ENCODE results near the gene PCSK6. TPM values are rescaled to one million over a fixed set of nuclear protein-coding genes. Genes with fewer than 3 reads are reported as not detected.
"Not testable (repeated sequence)": the region's sequence is repeated elsewhere in the genome, so short reads cannot be mapped to it uniquely, and the experiment has no call there.

The PCSK6 gene
- polyA plus RNA-seq, 1 donor, result 9.8 TPM

DNA sequence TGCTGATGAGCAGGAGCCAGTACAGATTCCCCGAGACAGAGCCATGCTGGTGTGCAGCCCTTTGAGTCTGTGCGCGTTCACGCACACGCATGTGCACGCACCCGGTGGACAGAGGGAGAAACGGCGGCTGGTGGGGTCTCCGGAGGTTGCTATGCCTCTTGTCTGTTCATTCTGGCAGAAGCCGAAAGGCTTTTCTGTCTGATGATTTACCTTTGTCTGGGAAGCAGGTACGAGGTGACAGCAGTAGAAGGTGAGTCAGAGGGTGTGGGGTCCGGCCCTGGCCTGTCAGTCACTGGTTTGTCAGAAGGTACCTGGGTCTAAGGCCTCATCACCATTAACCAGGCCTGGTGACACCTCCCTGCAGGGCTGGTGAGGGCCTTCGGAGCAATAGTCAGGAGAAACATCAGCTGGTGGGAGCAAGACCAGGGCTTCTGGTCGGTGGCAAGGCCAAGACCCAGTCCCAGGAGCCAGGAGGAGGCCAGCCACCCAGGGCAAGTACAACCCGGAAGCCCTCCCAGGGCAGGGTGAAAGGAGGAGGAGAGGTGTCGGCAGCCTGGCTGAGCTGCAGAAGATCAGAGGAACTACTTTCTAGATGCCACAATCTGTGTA lies 7.5 kb downstream of the PCSK6 start:
- DNase-seq, result no peak

DNA sequence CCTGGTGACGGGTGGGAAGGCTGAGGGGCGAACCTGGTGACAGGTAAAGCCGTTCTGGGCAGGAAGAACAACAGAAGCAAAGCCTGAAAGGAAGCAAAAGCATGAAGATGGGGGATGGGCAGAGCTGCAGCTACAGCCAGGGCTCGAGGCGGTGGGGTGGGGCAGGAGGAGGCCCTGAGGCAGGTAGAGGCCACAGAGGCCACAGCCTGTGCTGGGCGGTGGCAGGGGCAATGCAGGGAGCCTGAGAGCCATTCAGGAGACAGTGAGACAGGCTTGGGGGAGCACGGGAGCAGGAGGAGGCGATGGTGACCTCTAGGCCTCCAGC lies 8.2 kb downstream of the PCSK6 start:
- no peak for DNase-seq

DNA sequence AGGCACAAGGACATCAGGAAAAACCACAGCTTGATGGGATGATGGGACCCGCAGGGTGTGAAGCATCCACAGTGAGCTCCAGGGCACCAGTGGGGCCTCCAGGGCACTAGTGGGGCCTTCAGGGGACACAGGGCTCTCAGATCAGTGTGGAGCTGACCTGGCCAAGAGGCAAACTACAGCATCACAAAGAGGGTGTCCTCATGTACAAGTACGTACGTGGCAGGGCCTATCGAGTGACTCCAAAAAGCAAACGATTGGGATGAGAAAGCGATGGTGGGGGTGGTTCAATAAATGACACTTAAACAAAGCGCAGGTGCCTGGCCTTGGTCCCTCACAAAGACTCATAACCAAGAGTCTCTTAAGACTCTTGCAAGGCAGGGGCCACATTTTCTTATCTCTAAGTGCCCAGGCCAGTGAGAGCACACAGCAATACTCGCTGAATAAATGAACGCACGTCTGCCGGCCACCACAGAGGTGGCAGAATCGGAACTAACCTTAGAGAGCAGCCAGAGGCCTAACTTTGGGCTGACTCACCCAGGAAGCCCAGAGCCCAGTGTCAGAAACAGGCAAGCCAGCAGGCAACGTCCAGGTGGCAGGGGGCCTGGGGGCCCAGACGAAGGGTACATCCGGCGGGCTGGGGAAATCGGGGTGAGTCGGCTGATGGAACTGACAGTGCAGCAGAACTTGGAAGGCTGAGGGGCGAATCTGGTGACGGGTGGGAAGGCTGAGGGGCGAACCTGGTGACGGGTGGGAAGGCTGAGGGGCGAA lies 8.7 kb downstream of the PCSK6 start:
- DNase-seq, result no peak

GRCh38 chr15:101479851-101480612 lies 9.5 kb downstream of the PCSK6 start:
- no peak for DNase-seq

- no peak for DNase-seq
Measured at GRCh38 chr15:101479342-101479845, 10.1 kb downstream of the PCSK6 start.

DNA sequence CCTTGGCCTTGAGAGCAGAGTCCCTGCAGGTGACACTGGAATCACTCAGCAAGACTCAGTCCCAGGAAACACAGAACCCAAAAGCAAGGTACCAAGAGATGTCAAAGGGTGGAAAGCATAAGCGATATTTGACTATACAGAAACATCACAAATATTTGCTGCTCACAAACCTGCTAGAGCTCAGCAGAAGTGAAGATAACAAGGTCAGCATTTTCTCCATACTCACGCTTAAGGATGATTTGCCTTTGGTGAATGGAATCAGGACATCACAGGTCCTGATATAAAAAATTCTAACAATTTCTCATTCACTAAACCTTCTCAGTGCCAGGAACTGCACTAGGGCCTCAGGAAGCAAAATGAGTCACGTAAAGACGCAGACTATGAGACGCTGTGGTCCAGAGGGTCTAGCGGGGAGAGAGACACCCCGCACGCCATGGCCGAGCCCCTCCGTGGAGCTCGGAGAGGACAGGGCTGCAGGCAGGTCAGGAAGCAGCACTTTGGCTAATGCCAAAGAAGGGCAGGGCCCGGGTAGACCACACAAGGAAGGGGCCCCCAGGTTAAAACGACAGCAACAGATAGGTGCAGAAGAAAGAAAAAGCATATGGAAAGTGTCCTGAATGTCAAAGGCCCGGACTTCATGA lies 10.7 kb downstream of the PCSK6 start:
- no peak for DNase-seq

DNA sequence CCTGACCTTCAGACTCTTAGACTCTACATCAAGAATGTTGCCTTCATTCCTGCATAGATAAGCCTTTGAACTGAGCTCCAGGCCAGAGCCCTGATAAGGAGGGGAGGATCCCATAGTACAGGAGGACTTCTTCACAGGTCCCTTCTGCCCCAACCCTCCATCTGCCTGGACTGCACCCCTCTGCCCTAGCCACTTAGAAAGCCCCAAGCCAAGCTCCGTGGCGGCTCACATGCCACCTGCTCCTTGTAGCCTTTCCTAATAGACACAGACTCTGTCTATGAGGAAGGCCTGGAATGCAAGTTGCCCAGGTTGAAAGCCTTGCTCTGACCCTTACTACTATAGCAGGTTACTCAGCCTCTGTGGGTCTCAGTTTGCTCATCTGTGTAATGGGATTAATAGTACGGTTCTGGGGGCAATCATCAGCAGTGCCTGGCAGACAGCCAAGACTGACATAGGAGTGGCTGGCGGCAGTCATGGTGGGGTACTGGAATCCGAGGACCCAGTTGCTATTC lies 11.6 kb downstream of the PCSK6 start:
- no peak for DNase-seq

- no peak for DNase-seq
Measured at GRCh38 chr15:101476756-101477155, 12.8 kb downstream of the PCSK6 start.

- no peak for DNase-seq
Measured at GRCh38 chr15:101474983-101475382, 14.5 kb downstream of the PCSK6 start.

DNA sequence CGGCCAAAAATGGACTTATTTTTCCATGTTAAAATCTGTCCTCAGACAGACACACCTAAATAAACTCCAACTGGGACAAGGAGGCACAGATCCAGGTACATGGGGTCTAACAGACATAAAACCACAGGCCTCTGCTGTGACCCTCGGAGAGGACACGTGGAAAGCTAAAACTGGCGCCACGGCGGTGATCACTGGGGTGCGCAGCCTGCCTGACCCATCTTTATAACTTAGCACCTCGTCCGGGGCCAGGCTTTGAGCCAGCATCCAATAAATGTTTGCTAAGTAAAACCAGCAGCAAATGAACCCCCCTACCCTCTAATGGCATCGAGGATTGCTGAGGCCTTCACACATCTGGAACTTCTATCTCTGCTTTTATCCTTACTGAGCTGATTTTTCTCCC lies 15.3 kb downstream of the PCSK6 start:
- no peak for DNase-seq

DNA sequence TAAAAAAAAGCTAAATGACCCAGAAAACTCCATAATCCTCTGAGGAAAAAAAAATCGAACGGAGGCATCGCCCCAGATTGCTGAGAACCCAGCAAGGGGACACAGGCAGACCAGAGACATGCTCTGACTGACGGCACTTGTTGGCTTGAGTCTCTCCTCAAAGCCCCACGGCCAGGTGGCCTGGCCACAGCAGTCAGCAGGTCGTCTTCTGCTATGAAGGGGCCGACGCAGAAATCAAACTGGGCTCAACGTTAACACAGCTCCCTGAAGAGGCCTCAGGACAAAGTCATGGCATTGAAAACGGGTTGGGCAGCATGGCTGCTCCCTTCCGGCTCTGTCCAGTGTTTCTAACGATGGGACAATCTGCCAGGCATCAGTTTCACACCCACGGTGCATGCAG lies 17.5 kb downstream of the PCSK6 start:
- no peak for DNase-seq

GRCh38 chr15:101470548-101471239 lies 18.8 kb downstream of the PCSK6 start:
- no peak for DNase-seq

DNA sequence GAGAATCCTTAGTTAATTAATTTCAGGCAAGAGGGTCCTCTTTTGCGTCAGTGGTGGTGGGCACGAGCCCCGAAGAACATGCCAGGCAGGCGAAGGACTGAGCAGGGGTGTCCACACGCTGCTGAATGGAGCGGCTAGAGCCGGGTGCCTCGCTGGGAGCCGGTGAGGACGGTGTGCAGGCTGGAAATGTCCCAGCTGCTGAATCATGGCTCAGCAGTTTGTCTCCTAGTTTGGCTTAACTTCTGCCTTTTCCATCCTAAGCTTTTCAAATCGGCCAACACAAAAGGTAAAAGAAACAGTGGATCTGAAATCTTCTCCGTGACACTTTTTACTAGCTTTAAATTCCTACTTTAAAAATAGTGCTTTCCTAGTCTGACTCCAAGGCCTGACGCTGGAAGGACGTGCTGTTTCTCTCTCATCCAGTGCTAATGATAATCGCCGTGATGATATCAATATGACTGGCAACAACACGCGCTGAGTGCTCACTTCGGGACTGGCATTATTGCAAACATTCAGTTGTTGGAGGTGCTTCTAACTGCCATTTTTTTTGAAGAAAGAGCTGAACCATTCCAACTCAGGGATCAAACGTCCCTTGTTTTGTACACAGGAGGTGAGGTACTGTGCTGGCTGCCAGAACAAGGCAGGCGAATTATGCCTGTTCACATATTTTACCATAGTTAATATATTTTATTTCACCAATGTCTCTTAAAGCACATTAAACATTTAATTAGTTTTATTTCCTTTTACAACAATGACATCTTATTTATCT lies 19.8 kb downstream of the PCSK6 start:
- no peak for DNase-seq

DNA sequence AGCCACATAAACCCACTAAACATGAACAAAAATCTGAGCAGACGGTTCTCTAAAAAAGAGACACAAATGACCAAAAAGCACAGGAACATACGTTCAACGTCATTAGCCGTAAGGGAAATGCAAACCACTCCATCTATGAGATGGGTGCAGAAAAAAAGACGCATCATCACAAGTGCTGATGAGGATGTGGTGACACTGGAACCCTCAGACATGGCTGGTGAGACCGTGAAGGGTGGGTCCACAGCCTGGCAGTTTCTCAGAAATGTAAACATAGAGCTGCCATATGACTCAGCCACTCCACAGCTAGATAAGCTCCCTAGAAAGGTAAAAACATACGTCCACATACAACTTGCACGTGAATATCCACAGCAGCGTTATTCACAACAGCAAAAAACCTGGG lies 23.3 kb downstream of the PCSK6 start:
- DNase-seq, result no peak

DNA sequence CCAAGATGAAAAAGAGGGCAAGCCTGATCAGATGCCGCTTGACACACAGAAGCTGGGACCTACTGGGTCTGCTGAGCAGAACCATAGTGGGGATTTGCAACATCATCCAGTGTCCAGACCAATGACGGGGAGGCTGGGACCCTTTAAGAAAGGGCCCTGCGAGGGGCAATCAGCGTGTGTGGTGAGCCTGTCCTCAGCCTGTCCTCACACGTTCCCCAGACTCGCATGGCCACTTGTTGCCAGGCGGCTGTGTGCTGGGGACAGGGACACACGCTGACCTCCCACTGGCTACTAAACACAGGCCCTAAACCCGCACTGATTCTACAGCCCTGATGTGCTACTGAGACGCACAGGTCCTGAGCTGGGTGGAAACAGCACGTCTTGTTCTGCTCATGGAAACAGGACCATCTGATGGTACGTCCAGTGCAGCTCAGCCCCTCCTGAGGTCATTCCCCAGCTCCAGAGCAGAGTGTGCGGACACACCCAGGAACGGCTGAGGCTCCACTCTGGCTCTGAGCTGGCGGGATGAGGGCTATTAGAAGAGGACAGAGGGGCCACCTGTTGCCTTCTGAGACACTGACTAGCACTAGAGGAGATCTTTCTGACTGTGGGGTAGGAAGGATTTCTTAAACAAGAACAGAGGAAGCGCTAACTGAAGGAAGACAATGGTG lies 24.4 kb downstream of the PCSK6 start:
- DNase-seq, result no peak

DNA sequence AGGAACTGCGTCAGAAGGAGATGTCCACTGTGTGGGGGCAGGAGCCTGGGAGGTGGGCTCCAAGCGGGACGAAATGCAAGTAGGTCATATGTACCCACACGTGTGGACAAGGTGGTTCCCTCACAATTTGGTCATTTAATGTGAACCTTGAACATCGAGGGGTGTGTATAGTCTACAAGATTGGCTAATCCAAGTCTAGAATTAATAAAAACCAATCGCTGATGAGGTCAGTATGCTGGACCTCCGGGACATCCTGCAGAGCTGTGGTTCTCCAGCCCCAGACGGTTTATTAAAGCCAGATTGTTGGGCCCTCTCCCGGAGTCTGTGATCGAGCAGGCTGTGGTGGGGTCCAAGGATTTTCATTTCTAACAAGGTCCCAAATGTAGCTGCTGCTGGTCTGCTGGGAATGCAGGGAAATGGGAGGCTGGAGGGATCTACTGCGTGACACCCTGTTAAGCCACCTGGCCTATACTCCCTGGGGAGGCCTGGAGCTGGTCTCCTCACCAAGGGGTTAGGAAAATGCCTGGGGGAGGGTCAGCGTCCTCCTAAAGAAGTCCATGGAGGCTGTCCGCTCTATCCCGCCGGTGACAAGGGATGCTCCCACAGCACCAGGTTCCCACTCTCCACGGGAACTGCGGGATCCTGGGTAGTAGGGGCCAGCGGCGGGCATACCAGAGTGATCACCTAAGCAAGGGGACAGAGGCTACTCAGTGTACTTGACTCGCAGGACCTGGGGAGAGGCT lies 25.1 kb downstream of the PCSK6 start:
- DNase-seq, result no peak

DNA sequence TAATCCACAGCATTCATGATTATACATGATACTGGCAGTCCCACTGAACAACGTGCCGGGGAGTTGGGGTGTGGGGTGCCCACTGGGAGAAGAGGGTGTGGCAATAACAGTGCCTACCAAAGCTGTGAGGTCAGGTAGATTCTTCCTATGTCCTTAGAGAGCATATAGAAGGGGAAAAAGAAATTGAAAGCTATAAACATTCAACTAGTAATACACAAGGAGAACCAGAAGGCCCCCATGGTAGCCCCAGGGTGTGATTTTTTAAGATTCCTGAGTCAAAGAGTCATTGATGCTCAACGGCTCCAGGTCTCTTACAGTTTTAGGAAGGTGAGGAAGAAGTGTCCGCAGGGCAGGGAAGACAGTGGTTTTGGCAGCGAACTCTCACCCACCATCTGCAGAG lies 25.8 kb downstream of the PCSK6 start:
- DNase-seq, result not testable (repeated sequence)

DNA sequence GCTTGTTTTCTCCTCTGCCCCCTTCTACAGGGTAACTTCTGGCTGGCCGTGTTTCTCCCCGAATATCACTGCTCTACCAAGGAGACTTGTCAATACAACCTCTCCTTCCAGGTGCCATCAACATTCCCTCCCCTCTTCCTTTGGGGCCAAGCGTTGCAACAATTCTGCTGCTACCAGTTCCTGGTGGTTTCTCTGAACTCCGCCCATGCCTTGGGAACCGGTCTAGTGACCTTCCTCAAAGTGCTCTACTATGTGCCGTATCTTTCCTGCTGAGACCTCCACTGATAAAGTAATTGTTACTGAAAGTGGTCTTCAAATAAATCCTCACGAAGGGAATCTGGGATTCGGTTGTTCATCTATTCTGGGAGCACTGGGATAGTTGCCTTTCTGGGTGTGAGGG lies 26.2 kb downstream of the PCSK6 start:
- DNase-seq, result no peak

GRCh38 chr15:101461097-101461496 lies 28.4 kb downstream of the PCSK6 start:
- no peak for DNase-seq

Data from hindlimb muscle (tissue), 1 donor.